ENCODE measurements around the gene BCAP29. TPM values are rescaled to one million over a fixed set of nuclear protein-coding genes. Genes with fewer than 3 reads are reported as not detected.

The BCAP29 gene
- total and polyA plus RNA-seq, 9 of the 15 experiments (the other 6 are each of a cell fraction or from before 2014, with no cell fraction given): 63.4 to 137 (median 79.7) TPM

DNA sequence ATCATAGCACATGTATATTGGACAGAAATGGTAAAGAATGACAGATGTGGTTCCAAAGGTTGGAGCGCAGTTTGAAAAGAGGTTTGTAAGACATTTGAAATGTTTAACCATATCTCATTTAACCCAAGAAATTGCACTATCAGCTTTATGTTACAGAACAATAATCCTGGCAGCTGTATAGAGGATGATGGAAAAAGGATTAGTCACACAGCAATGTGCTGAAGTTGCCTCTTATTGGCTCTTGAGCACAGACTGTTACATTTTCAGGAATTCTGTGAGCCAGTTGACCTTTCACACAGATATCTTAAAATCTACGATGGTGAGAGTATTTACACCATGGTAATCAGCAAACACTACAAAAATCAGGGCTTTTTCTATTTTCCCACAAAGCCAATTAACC lies 20.2 kb upstream of the BCAP29 start:
- peak overlapping the region; percentile 1; the same call in 1 of the 3 replicates for H3K27ac ChIP-seq (ENCODE audit: extremely low read depth, low read depth, low read length)
- peaks cover 6% of the 10 kb centered on the region; the same call in 1 of the 2 replicates for H4K20me1 ChIP-seq (replicated peaks; ENCODE audit: control insufficient read depth, insufficient read depth, low read length)
- no peaks in the 10 kb centered on the region for H3K9me1 ChIP-seq (ENCODE audit: control insufficient read depth, insufficient read depth, low read length)
- H3K79me2 ChIP-seq (ENCODE audit: control insufficient read depth, insufficient read depth, low read length): peaks cover 65% of the 10 kb centered on the region
- FAIRE-seq: no peak
- H3K9me3 ChIP-seq (replicated peaks; ENCODE audit: control insufficient read depth, insufficient read depth, low read depth, low read length): no peaks in the 10 kb centered on the region
- no TSS peak for BruUV-seq (replicated peaks)
- H3K4me2 ChIP-seq (ENCODE audit: insufficient read depth, low read length): peak overlapping the region; percentile 8; the same call in 1 of the 2 replicates
- peaks cover 42% of the 10 kb centered on the region; the same call in 2 of the 3 replicates for H3K36me3 ChIP-seq (ENCODE audit: control insufficient read depth, insufficient read depth, low read length)
- no peak for ATAC-seq
- H3K4me1 ChIP-seq (replicated peaks in 1 of 2; ENCODE audit: control insufficient read depth in 2 of 2, insufficient read depth in 2 of 2, low read length in 2 of 2): peaks cover 10 to 27% of the 10 kb centered on the region in 2 experiments; a peak in 4 of 5 replicates
- in situ Hi-C loops (cut with MboI) (no loop called here), intact Hi-C loops (cut with micrococcal nuclease) (loop anchor here (5.0 kb wide), 1 partner anchor 98 kb away; no protein-coding TSS in a partner anchor)
- CTCF ChIA-PET (ENCODE audit: low intra/inter-chr PET ratio): no interaction called here
- POLR2A ChIA-PET: interaction anchor here (1.0 kb wide), 1 partner anchor 23 kb away, joined by 4 read pairs; no protein-coding TSS in a partner anchor
- H3K4me3 ChIP-seq: no peak overlapping the region
- no peaks in the 10 kb centered on the region for H3K27me3 ChIP-seq (ENCODE audit: control insufficient read depth in 2 of 2, insufficient read depth in 2 of 2, low read length in 2 of 2)
- H3K9ac ChIP-seq (ENCODE audit: insufficient read depth in 1 of 2, low read depth in 2 of 2, low read length in 2 of 2): peak overlapping the region in 1 of 2 experiments; percentile 9; a peak in 1 of 4 replicates
- 50% methylated on average over 2 of the region's 2 CpGs for WGBS (ENCODE audit: insufficient coverage, low coverage, missing lambda C conversion rate)
- no peak overlapping the region for H2AFZ ChIP-seq (ENCODE audit: low read depth, low read length)
- peak in 1 of 4 experiments; percentile 21 for DNase-seq (ENCODE audit: extremely low read depth in 1 of 4, low spot score in 3 of 4)
- TF ChIP-seq MAFF (IDR thresholded peaks at IDR 0.05; ENCODE audit: low read length): peak; percentile 79
- TF ChIP-seq EP300 (IDR thresholded peaks at IDR 0.05; ENCODE audit: low read length): peak; percentile 8; the same call in 1 of the 2 replicates
- TF ChIP-seq JUN (IDR thresholded peaks at IDR 0.05; ENCODE audit: borderline replicate concordance, low read depth, low read length): peak; percentile 11; the same call in 1 of the 2 replicates
- TF ChIP-seq JUN (CRISPR knock-in tag; IDR thresholded peaks at IDR 0.05; ENCODE audit: borderline replicate concordance): no peak
- 0 out of 2 replicates have a peak, but pooled peaks have one; percentile 20 for TF ChIP-seq SMAD4 (CRISPR knock-in tag; conservative IDR thresholded peaks at IDR 0.05)
- TF ChIP-seq GABPB1 (CRISPR knock-in tag; IDR thresholded peaks at IDR 0.05): 0 out of 2 replicates have a peak, but pooled peaks have one; percentile 15
- peak; percentile 72 for TF ChIP-seq MAFK (IDR thresholded peaks at IDR 0.05; ENCODE audit: low read length)
- peak; percentile 76 for TF ChIP-seq MAFG (tag; conservative IDR thresholded peaks at IDR 0.05)
- peak; percentile 45; the same call in 1 of the 2 replicates for TF ChIP-seq NR2C1 (IDR thresholded peaks at IDR 0.05)
- TF ChIP-seq NR2C1 (tag; IDR thresholded peaks at IDR 0.05): peak; percentile 63
- peak; percentile 32; the same call in 1 of the 2 replicates for TF ChIP-seq JUND (IDR thresholded peaks at IDR 0.05; ENCODE audit: borderline replicate concordance, low read depth, low read length)
- no peak; the same call in 2 of the 3 replicates for TF ChIP-seq JUND (tag; IDR thresholded peaks at IDR 0.05; ENCODE audit: borderline replicate concordance, low read depth, low read length)
- no peak for TF ChIP-seq SOX6 (IDR thresholded peaks at IDR 0.05)
- TF ChIP-seq, protein P1, sequence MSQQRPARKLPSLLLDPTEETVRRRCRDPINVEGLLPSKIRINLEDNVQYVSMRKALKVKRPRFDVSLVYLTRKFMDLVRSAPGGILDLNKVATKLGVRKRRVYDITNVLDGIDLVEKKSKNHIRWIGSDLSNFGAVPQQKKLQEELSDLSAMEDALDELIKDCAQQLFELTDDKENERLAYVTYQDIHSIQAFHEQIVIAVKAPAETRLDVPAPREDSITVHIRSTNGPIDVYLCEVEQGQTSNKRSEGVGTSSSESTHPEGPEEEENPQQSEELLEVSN (IDR thresholded peaks at IDR 0.05; ENCODE audit: borderline replicate concordance in 1 of 2, extremely low read depth in 1 of 2, insufficient read depth in 1 of 2, insufficient read length in 1 of 2, low read depth in 1 of 2, low read length in 1 of 2, poor library complexity in 1 of 2, severe bottlenecking in 1 of 2): no peak
- no peak for TF ChIP-seq NR2C2 (CRISPR knock-in tag; IDR thresholded peaks at IDR 0.05)
- TF ChIP-seq NR2C2 (tag; IDR thresholded peaks at IDR 0.05): 0 out of 2 replicates have a peak, but pooled peaks have one; percentile 34
- TF ChIP-seq, protein P2, sequence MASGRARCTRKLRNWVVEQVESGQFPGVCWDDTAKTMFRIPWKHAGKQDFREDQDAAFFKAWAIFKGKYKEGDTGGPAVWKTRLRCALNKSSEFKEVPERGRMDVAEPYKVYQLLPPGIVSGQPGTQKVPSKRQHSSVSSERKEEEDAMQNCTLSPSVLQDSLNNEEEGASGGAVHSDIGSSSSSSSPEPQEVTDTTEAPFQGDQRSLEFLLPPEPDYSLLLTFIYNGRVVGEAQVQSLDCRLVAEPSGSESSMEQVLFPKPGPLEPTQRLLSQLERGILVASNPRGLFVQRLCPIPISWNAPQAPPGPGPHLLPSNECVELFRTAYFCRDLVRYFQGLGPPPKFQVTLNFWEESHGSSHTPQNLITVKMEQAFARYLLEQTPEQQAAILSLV (tag; IDR thresholded peaks at IDR 0.05): no peak
- TF ChIP-seq ZNF24 (IDR thresholded peaks at IDR 0.05): no peak
- no peak for TF ChIP-seq SP1 (CRISPR knock-in tag; IDR thresholded peaks at IDR 0.05)
- peak; percentile 94 for TF ChIP-seq C11orf30 (IDR thresholded peaks at IDR 0.05; ENCODE audit: low read depth)
- TF ChIP-seq ZNF316 (IDR thresholded peaks at IDR 0.05): peak; percentile 96
